ENCODE data around the gene SLC8A1. TPM values are rescaled to one million over a fixed set of nuclear protein-coding genes. Genes with fewer than 3 reads are reported as not detected.

The SLC8A1 gene
- total RNA-seq, 3 donors from 2014 or later, result 6.0 to 164 (median 17.0) TPM

- TF ChIP-seq, protein P1, sequence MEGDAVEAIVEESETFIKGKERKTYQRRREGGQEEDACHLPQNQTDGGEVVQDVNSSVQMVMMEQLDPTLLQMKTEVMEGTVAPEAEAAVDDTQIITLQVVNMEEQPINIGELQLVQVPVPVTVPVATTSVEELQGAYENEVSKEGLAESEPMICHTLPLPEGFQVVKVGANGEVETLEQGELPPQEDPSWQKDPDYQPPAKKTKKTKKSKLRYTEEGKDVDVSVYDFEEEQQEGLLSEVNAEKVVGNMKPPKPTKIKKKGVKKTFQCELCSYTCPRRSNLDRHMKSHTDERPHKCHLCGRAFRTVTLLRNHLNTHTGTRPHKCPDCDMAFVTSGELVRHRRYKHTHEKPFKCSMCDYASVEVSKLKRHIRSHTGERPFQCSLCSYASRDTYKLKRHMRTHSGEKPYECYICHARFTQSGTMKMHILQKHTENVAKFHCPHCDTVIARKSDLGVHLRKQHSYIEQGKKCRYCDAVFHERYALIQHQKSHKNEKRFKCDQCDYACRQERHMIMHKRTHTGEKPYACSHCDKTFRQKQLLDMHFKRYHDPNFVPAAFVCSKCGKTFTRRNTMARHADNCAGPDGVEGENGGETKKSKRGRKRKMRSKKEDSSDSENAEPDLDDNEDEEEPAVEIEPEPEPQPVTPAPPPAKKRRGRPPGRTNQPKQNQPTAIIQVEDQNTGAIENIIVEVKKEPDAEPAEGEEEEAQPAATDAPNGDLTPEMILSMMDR (IDR thresholded peaks at IDR 0.05), result no peak
- H3K36me3 ChIP-seq (ENCODE audit: low read depth), result no peaks in the 10 kb centered on the region
- intact Hi-C loops (cut with DNase I, micrococcal nuclease), result no loop called here
- DNase-seq (no peak), ATAC-seq (no peak)
- H3K4me1 ChIP-seq (ENCODE audit: low read depth), result no peaks in the 10 kb centered on the region
- H3K4me3 ChIP-seq, result no peak overlapping the region
- H3K9me3 ChIP-seq, result no peaks in the 10 kb centered on the region
Measured at GRCh38 chr2:40103590-40103989, 348.3 kb downstream of the SLC8A1 start.

GRCh38 chr2:40103163-40103562 lies 348.7 kb downstream of the SLC8A1 start:
- no peaks in the 10 kb centered on the region for H3K36me3 ChIP-seq (ENCODE audit: low read depth)
- no peaks in the 10 kb centered on the region for H3K4me1 ChIP-seq (ENCODE audit: low read depth)
- no peak for ATAC-seq
- no peaks in the 10 kb centered on the region for H3K9me3 ChIP-seq
- TF ChIP-seq, protein P1 (IDR thresholded peaks at IDR 0.05), result no peak
- DNase-seq, result no peak
- intact Hi-C loops (cut with DNase I, micrococcal nuclease), result no loop called here
- H3K4me3 ChIP-seq, result no peak overlapping the region

- H3K9me3 ChIP-seq, result no peaks in the 10 kb centered on the region
- H3K4me3 ChIP-seq, result no peak overlapping the region
- ATAC-seq (no peak), DNase-seq (no peak)
- intact Hi-C loops (cut with DNase I, micrococcal nuclease), result no loop called here
- TF ChIP-seq, protein P1 (IDR thresholded peaks at IDR 0.05), result no peak
- H3K36me3 ChIP-seq (ENCODE audit: low read depth), result no peaks in the 10 kb centered on the region
- no peaks in the 10 kb centered on the region for H3K4me1 ChIP-seq (ENCODE audit: low read depth)
Measured at GRCh38 chr2:40102447-40102846, 349.4 kb downstream of the SLC8A1 start.

- intact Hi-C loops (cut with DNase I, micrococcal nuclease), result no loop called here
- ATAC-seq, result no peak
- TF ChIP-seq, protein P1 (IDR thresholded peaks at IDR 0.05), result no peak
Measured at GRCh38 chr2:40101131-40101575, 350.7 kb downstream of the SLC8A1 start.

DNA sequence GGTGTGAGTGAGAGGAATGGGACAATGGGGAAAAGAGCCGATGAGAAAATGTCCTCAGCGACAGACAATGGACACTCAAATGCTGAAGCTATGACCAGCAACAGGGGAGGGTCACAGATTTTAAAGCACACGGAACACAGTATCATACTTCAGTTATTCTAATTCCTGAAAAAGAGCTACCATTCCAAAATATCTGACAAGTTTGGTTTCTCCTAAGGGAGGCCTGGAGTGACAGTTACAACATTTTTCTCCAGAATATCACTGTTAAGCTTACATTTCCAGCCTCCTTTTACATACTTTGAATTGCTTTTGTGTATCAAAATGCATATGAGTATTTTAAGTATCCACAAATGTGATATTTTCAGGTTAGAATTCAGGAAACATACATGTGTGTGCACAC lies 351.2 kb downstream of the SLC8A1 start:
- Histone ChIP-seq H3K4me1 (ENCODE audit: low read depth) (no peaks in the 10 kb centered on the region), H3K36me3 (ENCODE audit: low read depth) (no peaks in the 10 kb centered on the region), H3K9me3 (no peaks in the 10 kb centered on the region), H3K4me3 (no peak overlapping the region)
- ATAC-seq (no peak), DNase-seq (no peak)
- intact Hi-C loops (cut with DNase I, micrococcal nuclease), result no loop called here
- TF ChIP-seq, protein P1 (IDR thresholded peaks at IDR 0.05), result no peak

More at GRCh38 chr2:40101131-40101575, 350.7 kb downstream of the SLC8A1 start:
- Histone ChIP-seq H3K9me3 (no peaks in the 10 kb centered on the region), H3K4me1 (ENCODE audit: low read depth) (no peaks in the 10 kb centered on the region), H3K4me3 (no peak overlapping the region), H3K36me3 (ENCODE audit: low read depth) (no peaks in the 10 kb centered on the region)
- DNase-seq, result no peak
